BJ (cell line): Measurements from ENCODE around the gene PDE3B. TPM values are rescaled to one million over a fixed set of nuclear protein-coding genes. Genes with fewer than 3 reads are reported as not detected.
"Not testable (repeated sequence)": the region's sequence is repeated elsewhere in the genome, so short reads cannot be mapped to it uniquely, and the experiment has no call there.

Source experiments
- CTCF ChIA-PET: fragments of 350-600 bp; formaldehyde crosslinking; extraction: SDS; loops from one replicate; lab custom pipeline; 2021; ENCODE audit warnings: antibody characterized with exemption, inconsistent platforms; lab: Yijun Ruan, JAX
- POLR2A ChIA-PET: fragments of 300-600 bp; sonication (Branson Sonifier 250); formaldehyde crosslinking; extraction: SDS; loops from one replicate; lab custom pipeline; 2021; ENCODE audit warnings: antibody characterized with exemption; lab: Charles Lee
- DNase-seq: peaks from one replicate; pipeline ENCODE4 v3.0.0-alpha.2; 2011; ENCODE audit warnings: low read depth
- H3K27me3 ChIP-seq: 2 replicates; pipeline ENCODE4 v1.6.0; 2011; ENCODE audit warnings: low read length; ENCODE audit not compliant: control insufficient read depth, insufficient read depth
- H3K36me3 ChIP-seq: 2 replicates; pipeline ENCODE4 v1.5.1; 2011; ENCODE audit warnings: low read length; ENCODE audit not compliant: control insufficient read depth, insufficient read depth
- H3K4me3 ChIP-seq: 2 replicates; pipeline ENCODE4 v1.5.1; 2011; ENCODE audit warnings: low read depth, mild to moderate bottlenecking, control low read depth, low read length
- CTCF ChIP-seq: IDR thresholded peaks from 2 replicates; pipeline ENCODE4 v1.5.1; 2011; ENCODE audit warnings: low read depth, mild to moderate bottlenecking, control low read depth, inconsistent platforms, low read length, moderate library complexity; ENCODE audit not compliant: insufficient read depth
- polyA plus RNA-seq: library from polyadenylated mRNA; depleted of rRNA; stranded (reverse); fragments of >200 nt; gene quantifications from 2 replicates; pipeline ENCODE4 v1.2.3, GENCODE V29; 2011

The PDE3B gene
- polyA plus RNA-seq, 1 experiment = 0.06 TPM

GRCh38 chr11:14793546-14793945 lies 149.9 kb downstream of the PDE3B start:
- DNase-seq = no peak
- TF ChIP-seq CTCF = no peak
- ChIA-PET CTCF (no interaction called here), POLR2A (no interaction called here)
- no peaks in the 10 kb centered on the region for H3K27me3 ChIP-seq
- no peak overlapping the region for H3K4me3 ChIP-seq
- no peaks in the 10 kb centered on the region for H3K36me3 ChIP-seq

GRCh38 chr11:14796028-14796427 lies 152.4 kb downstream of the PDE3B start:
- CTCF ChIA-PET = interaction anchor here (2.3 kb wide), 2 partner anchors 111 to 278 kb away, joined by 5 to 13 read pairs; partner anchors contain the start of gene CALCB
- H3K4me3 ChIP-seq, H3K27me3 ChIP-seq, H3K36me3 ChIP-seq, POLR2A ChIA-PET, DNase-seq: not testable (repeated sequence)

- TF ChIP-seq CTCF = no peak
- DNase-seq = no peak
- ChIA-PET CTCF (no interaction called here), POLR2A (no interaction called here)
- H3K36me3 ChIP-seq = no peaks in the 10 kb centered on the region
- no peak overlapping the region for H3K4me3 ChIP-seq
- H3K27me3 ChIP-seq = no peaks in the 10 kb centered on the region
These were observed 160.2 kb downstream of the PDE3B start for GRCh38 chr11:14803846-14804245.

- no peak for DNase-seq
- H3K27me3 ChIP-seq = no peaks in the 10 kb centered on the region
- no peak overlapping the region for H3K4me3 ChIP-seq
- CTCF ChIA-PET = no interaction called here
- H3K36me3 ChIP-seq = no peaks in the 10 kb centered on the region
- POLR2A ChIA-PET = no interaction called here
- TF ChIP-seq CTCF = no peak
These were observed 165.9 kb downstream of the PDE3B start for GRCh38 chr11:14809466-14809865.

GRCh38 chr11:14812757-14813156 lies 169.2 kb downstream of the PDE3B start:
- Histone ChIP-seq H3K36me3 (no peaks in the 10 kb centered on the region), H3K27me3 (no peaks in the 10 kb centered on the region), H3K4me3 (no peak overlapping the region)
- CTCF ChIA-PET = interaction anchor here (2.0 kb wide), 1 partner anchor 95 kb away, joined by 4 read pairs; no protein-coding TSS in a partner anchor
- POLR2A ChIA-PET = no interaction called here
- no peak for DNase-seq
- no peak for TF ChIP-seq CTCF

- ChIA-PET CTCF (interaction anchor here (2.0 kb wide), 1 partner anchor 94 kb away, joined by 4 read pairs; no protein-coding TSS in a partner anchor), POLR2A (no interaction called here)
- no peak for DNase-seq
- Histone ChIP-seq H3K27me3 (no peaks in the 10 kb centered on the region), H3K36me3 (no peaks in the 10 kb centered on the region), H3K4me3 (no peak overlapping the region)
- TF ChIP-seq CTCF = no peak
These were observed 169.9 kb downstream of the PDE3B start for GRCh38 chr11:14813516-14813915.
